NCI-H1105 (cell line): ENCODE measurements around the gene ZNF48.

Experiments
- DNase-seq: peaks from one replicate; lab custom pipeline; 2025; lab: John Stamatoyannopoulos, UW

Gene ZNF48

DNA sequence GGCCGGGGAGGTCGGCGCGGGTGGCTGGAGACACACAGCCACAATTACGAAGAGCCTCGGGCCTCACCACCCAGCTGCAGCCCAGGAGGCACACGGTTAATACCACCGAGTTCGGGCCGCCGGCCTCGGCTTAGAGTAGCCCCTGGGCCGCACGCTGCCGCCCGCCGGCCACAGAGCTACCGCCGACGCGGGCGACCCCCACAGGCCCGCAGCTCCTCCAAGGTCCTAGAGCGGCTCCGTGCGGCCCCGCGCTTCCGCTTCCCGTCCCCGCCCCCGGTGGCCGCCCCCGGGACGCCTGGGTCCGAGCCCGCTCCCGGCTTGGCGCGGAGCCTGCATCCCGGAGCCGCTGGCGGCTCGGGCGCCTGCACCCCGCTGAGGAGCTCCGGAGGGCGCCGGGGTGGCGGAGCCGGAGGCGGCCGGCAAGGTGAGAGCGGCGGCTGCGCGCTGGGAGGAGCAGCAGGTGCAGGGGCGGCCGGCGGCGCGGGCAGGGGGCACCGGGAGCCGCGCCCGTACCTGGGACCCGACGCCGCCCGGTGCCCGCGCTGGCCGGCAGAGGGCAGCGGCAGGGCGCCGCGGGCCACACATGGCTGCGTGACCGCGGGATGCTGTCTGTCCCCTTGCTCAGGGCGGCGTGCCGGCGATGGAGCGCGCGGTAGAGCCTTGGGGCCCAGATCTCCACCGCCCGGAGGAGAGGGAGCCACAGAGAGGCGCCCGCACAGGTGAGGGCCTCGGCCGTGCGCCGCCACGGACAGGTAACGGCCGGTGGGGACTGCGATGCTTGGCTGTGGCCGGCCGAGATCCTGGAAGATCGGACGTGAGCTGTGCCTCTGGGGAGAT is at the start of gene ZNF48:
Gene ZNF48, plus strand, starts transcription at position 266 of the 837 bp plus-strand sequence. Its CDS starts 375 bp downstream, at position 641.
- DNase-seq, result peak; percentile 90

DNA sequence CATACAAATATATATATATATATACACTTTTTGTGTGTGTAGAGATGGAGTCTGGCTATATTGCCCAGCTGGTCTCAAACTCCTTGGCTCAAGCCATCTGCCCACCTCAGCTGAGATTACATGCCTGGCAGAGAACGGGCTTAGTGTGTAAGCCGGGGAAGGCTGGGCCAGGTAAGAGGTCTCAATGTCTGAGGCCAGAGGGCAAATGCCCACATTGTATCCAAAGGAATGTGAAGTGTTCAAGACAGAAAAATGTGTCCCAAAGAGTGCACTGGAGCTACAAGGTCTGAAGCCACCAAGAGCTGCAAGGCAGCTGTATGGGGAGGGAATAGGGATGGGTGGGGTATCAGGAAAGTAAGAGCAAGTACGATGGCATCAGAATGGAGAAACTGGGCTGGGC is 48.9 kb upstream of the ZNF48 start:
- DNase-seq, result no peak

DNA sequence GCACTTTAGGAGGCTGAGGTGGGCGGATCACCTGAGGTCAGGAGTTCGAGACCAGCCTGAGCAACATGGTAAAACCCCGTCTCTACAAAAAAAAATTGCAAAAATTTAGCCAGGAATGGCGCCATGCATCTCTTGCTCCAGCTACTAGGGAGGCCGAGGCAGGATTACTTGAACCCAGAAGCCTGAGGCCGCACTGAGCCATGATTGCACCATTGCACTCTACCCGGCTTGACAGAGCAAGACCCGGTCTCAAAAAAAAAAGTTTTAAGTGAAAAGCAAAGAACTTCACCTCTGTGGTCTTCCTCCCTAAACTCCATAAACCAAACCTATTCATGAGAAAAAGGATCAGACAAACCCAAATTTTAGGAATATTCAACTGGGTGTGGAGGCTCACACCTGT is 47.1 kb upstream of the ZNF48 start:
- no peak for DNase-seq

DNA sequence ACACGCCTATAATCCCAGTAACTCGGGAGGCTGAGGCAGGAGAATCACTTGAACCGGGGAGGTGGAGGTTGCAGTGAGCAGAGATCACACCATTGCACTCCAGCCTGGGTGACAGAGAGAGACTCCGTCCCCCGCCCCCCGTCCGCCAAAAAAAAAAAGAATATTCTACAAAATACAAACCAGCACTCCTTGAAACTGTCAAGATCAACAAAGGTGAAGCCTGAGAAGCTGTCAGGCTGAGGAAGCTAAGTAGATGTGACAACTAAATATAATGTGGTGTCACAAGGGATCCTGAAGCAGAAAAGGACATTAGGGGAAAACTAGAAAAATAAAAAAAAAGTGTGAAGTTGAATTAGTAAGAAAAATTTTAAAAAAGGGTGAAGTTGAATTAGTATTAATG is 46.3 kb upstream of the ZNF48 start:
- DNase-seq, result no peak

DNA sequence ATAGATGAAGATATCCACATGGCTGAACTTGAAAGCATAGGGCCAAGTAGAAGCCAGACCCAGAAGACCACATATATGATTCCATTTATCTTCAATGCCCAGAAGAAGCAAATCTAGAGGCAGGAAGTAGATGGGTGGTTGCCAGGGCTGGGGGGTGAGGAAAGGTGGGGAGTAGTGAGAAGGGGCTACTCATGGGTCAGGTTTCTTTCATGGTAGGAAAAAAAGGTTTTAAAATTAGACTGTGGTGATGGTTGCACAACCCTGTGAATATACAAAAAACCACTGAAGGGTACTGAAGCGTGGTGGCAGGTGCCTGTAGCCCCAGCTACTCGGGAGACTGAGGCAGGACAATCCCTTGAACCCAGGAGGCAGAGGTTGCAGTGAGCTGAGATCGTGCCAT is 45.5 kb upstream of the ZNF48 start:
- no peak for DNase-seq

DNA sequence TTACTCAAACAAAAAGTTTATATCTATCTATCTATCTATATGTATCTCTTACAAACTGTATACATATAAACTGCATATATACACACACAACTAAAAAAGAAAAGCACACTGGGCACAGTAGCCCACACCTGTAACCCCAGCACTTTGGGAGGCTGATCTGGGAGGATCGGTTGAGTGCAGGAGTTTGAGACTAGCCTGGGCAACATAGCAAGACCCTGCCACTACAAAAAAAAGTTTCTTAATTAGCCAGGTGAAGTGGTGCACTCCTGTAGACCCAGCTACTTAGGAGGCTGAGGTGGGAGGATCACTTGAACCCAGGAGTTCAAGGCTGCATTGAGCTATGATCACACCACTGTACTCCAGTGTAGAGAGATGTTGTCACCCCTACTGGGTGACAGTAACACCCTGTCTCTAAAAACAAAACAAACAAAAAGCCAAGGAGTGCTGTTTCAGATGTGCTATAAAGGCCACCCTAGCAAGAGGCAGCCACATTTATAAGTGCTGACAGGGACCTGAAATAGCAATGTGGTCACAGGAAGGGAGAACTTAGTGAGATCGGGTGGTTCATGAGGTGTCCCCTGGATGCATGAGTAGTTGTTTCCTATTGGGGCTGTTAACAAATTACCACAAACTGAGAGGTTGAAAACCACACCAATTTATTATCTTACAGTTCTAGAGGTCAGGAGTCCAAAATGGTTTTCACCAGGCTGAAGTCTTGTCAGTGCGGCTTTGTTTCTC is 44.9 kb upstream of the ZNF48 start:
- DNase-seq, result no peak

DNA sequence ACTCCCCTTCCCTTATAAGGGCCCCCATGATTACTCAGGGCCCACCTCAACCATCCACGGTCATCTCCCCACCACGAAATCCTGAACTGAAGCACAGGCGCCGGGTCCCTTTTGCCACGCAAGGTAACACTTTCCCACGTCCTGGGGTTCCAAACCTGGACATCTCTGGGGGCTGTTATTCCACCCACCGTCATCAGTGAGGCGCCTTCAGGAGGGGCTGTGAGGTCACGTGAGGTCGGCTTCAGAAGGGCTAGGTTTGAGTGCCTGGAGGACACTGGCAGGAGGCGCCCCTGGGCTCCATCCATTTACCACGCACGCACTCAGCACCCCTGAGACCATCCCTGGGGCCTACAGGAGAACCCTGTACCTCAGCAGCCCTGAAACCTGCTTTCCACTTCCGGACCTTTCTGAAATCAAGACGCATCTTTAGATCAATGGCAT is 44.2 kb upstream of the ZNF48 start:
- DNase-seq, result no peak

DNA sequence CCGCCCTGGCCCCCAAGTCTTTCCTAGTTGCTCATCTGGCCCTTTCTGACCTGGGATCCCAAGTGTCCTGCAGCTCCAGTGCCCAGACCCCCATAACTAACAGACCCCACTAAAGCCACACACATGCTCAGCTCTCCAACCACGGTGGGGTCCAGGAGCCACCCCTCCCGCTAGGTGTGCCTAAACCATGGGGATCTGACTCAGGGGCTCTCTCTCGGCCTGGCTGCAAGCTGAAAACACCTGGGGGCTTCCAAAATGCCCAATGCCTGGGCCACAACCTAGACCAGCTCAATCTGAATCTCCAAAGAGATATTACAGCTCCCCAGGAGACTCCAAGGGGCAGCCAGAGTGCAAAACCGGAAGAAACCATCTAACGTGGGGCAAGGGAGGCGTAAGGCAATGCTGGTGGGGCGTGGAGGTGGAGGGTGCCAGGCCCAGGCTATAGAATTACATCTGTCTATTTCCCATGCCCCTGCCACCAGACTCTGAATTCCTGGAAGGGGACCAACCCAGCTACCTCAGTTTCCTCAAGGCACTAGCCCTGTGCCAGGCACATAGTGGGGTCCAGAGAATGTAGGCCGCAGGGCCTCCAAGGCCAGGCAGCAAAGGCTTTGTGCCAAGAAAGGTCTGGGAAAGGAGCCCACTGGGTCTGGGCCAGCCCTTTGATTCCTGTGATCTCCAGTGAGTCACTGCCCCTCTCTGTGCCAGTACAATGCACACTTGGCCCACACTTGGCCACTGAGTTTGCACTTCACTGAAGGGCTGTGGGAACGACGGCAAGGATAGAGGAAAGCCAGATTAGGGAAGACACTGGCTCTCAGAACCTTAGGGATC is 43.4 kb upstream of the ZNF48 start:
- DNase-seq, result no peak

DNA sequence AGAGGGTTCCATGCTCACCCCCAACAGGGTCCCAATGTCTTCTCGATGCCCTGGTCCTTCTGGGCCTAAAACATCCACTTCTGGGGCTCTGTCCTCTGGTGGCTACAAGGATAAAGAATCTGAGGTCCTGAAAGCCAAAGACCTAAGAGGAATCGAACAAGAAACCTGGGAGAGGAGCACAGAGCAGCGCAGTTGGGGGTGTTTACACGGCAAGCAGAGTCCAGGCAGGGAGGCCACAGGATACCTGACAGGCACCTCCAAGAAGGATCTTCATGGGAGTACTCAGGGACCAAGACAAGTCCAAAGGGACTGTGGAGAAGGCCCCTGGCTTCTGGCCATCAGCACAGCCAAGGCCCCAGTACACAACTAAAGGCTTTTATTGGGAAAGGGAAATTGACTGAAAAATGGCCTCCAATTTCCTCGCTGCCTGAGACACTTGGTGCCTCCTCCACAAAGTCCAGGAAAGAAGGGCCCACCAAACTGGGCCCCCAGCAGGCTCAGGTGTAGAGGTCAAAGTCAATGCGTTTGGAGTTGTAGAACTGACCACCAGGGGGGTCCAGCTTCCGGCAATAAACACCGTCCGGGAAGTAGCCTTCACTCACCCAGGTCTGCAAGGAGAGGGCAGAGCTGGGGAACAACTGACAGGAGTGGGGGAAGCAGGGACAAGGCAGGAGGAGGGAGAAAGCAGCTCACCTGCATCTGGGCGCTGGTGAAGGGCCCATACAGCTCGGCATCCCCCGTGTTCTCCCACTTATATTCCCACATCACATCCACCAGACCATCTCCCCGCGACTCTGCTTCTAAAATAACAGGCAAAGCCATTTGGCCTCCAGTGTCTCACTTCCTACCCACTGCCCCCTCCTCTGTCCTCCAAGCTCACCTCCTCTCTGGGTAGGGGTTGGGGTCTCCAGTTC is 42.5 kb upstream of the ZNF48 start:
- no peak for DNase-seq

DNA sequence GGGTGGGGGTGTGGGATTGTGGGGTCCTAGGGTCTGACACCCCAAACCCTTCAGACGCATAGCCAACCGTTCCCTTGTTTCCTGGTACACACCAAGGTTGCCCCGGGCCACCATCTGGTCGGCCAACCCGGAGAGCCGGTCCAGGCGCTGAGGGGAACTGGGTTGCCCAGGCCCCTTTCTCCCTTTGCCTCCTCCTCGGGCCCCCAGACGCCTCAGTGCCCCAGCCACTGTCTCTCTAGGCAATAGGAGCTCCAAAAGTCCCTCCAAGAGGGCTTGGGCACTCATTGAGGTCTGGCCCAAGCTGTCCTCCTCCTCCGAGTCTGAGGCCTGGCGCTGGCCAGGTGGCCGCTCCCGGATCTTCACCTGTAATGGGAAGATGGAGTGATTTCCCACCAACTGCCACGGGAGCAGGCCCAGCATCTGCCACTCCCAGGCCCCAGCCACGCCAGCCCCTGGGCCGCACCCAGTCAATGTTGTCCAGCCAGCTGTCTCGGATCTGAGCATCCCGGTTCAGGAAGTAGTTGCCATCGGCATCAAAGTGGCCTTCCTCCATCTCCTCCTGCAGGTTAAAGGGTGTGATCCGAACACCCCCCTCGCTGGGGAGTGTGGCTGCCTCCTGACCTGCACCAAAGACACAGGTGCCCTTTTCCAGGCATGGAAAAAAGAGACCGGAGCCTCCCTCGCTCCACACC is 41.6 kb upstream of the ZNF48 start:
- no peak for DNase-seq

DNA sequence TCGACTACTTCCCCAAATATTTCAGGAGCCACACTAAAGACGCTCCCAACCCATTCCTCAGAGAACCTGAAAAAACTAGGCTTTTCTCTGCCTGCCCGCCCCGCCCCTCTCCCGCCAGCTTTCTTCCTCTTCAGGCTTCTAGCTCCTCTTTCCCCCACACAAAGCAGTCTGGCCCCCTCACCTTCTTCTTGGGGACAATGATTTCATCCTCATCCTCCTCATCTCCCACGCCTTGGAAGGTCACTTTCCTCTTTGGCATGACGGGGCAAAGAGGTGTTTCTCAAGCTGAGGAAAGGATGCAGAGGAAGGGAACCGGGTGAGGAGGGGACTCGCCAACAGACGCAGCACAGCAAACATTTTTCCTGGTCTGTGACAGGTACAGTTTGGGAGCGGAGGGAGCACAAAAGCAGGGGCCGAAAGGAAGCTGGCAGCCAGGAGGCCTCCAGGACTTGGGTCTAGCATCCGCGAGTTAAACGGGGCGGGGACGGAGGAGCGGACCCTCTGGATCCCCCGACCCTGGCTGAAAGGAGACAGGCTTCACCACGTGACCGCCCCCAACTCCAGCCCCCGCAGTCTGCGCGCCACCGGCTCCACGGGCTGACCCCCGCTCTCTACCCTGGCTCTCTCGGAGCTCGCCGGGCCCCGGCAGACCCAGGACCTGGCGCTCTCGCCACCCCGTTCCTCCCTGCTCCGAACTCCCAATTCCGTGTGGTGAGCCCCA is 40.6 kb upstream of the ZNF48 start:
- DNase-seq, result no peak

DNA sequence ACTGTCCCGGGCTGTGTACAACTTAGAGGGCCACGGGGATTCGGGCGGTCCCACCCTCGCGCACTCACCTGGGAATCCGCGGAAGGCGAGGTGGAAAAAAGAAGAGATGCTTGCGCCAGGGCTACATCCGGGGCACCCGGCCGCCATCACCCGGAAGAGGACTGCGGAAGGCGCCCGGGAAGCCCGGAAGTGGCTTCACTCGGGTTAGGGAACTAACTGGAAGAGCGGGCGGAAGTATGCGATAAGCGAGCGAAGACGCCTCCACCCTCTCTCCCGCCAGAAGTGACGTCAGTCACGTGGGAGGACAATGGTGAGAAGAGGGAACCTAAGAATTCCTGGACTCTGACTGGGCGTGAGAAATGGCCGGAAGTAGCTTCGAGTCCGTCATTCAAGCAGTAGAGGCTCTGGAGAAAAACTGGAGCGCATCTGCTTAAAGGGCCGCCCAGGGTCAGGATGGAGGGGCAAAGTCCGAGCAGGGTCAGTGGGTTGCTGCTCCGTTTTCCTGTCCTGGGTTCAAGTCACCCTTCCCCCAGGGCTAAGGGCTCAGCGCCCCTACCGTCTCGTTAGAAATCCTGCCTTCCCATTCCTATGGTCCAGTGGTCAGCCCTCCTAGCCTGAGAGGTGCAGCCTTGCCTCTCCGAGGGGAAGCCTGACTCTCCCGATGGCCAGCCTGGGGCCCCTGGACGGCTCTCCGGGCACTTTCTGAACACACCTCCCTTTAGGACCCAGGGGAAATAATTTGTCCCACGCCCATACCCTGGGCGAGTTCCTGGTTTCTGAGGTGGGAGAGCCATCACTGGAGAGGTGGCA is 39.9 kb upstream of the ZNF48 start, which contains the start of gene CD2BP2:
Gene CD2BP2, minus strand, starts transcription at position 165 of the 810 bp plus-strand sequence. CDS start 627 bp downstream, outside the sequence.
- peak; percentile 97 for DNase-seq

DNA sequence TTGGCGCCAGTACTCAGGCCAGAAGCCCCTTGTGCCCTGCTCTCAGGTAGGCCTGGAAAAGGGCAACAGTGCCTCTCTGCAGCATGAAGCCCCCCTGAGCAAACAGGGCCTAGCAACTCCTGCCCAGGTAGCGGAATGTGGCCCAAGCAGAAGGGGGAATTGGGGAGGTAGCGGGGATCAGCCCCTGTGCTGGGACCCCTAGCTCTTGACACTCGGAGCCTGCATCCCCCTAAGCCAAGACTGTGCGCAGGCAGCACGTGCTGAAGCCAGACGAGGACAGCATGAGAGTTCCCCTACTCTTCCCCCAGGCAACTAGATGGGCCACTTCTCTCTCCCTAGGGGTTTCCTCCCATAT is 39.3 kb upstream of the ZNF48 start:
- DNase-seq, result no peak

DNA sequence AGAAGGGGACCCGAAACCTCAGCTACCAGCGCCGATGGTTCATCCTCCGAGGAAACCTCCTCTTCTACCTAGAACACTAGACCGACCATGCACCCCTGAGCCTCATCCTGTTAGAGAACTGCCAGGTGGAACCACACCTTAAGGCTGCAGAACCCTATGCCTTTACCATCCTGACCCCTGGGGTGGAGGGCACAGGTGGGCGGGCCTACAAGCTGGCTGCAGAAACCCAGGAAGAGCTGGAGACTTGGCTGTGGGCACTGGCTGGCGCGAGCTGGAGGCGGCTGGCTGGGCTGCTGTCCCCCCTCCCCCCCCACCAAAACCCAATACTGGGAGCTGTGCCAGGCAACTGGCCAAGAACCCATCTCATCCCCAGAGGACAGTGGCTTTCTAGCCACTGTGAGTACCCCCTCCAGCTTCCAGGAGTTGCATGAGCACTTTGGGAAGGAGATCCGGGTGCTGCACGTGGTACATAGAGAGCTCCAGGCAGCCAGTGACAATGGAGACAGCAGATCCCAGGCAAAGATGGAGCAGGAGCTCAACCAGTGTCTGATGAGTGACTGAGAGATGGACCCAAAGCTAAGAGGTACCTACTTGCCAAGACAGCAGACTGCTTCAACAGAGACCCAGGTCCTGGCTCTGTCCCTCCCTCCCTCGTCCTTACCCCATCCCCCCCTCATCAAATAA is 38.7 kb upstream of the ZNF48 start:
- DNase-seq, result peak; percentile 26

DNA sequence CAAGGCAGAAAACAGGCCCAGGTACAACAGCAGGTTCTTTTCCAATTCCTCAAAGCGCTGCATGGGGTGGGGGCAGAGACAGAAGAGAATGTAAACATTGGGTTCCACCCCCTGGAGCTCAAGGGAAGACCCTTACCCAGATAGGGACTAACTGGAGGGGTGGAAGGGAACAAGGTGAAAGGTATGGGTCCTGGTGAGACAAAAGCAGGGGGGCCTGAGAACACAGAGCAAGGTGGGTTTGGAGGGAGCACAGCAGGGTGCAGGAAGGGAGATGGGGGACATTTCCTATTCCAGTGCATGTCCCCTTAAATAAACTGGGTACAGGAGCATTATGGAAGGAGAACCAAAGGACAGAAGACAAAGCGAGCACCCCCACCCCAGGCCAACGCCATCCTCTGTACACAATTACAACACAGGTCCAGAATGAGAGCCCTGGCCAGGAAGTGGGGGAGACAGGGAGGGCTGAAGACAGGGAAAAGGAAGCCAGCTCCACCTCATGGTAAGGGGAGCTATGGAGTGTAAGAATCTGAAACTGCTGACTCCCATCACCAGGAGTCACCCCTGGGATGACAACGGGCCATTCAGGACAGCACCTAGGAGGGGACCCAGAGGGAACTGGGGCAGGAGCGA is 38.0 kb upstream of the ZNF48 start:
- no peak for DNase-seq

DNA sequence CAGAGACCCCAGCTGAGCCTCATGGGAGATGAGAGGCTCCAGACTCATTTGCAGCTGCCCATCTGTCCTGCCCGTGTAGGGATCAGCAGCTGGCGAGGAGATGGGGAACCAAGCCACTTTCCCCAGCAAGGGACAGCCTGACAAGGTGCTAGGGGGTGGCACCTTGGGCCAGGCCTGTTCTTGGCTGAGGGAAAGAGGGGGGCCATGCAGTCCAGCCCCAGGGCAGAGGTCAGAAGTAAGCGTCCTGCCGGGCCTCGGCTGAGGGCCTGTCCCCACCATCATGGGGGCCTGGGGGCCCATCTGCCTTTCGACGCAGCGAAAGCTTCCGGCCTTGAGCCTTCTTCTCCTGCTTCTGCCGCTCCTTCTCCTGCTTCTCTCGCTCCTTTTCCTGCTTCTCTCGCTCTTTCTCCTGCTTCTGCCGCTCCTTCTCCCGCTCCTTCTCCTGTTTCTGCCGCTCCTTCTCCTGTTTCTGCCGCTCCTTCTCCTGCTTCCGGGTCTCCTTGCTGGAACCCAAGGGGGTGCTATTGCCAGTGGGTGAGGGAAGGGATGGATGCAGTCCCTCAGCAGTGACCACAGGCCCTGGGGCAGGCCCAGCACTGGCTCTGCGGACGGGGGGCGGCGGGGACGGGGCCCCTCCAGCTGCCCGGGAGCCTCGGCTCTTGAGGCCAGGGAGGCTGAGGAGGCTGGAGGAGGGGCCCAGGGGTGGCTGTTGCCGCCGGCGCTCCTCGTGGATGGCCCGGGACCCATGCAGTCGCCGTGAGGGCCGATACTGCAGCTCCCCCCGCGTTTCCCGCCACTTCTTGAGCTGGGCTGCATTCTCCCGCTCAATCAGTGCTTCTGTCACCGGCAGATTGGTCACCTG is 37.3 kb upstream of the ZNF48 start:
- DNase-seq, result no peak

DNA sequence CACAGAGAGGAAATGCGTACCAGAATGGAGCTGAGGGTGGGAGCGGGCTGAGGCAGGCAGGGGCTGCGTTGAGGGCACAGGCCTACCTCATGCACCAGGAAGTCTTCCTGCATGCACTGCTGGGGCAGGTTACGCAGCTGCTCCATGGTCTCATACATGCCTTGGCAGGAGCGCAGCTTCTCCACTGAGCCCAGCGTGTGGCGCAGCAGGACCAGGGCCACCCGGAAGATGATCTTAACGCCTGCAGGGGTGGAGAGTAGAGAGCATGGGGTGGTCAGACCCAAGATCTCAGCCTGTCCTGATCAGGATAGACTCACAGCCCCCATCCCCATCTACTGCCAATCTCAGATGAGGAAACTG is 36.7 kb upstream of the ZNF48 start:
- no peak for DNase-seq
